Measurements from ENCODE around the gene CSNK1A1L. TPM values are rescaled to one million over a fixed set of nuclear protein-coding genes. Genes with fewer than 3 reads are reported as not detected.

The CSNK1A1L gene
- total and polyA plus RNA-seq, 2 donors (not counting 3 experiments of a cell fraction or from before 2014, with no cell fraction given): not detected

DNA sequence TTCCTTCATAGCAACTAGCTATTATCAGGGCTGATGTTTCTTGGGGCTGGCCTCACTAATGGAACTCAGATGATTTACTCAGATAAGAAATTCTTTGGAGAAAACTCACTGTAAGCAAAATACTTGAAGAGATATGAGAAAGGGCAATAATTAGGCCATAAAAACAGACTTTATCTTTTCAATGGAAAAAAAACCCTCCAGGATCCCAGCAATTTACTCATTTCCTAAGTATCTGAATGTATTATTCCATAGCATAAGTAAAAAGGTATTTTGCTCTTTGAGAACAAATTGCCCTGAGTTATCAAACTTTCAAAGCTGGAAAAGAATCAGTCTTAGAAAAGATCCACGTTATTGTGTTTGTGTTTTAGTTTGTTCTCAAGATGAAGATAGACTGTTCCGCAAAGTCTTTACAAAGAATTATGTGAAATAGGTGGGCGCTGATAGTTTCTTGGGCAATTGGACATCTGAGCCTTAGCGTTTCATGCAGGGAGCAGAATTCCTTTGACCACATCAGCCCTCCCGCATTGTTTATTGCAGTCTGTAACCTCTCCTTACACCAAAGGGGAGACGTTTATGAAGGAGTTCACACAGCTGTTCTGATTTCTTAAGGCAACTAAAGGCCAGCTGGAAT lies 29.1 kb upstream of the CSNK1A1L start:
- TSS peak; percentile 92 for BruUV-seq (replicated peaks)
- Histone ChIP-seq H3K4me2 (ENCODE audit: insufficient read depth, low read length) (peak overlapping the region; percentile 88), H3K4me3 (replicated peaks in 1 of 3; ENCODE audit: insufficient read depth in 1 of 3, low read depth in 1 of 3, low read length in 3 of 3) (peak overlapping the region in 1 of 3 experiments; percentile 5), H3K27ac (ENCODE audit: insufficient read depth, low read depth, low read length) (peak overlapping the region; percentile 92), H3K4me1 (ENCODE audit: control insufficient read depth, extremely low read depth, insufficient read depth, low read length) (peaks cover 44% of the 10 kb centered on the region), H2AFZ (ENCODE audit: low read depth, low read length) (peak overlapping the region; percentile 83), H3K9ac (replicated peaks; ENCODE audit: extremely low read depth, insufficient read depth, low read length) (peak overlapping the region; percentile 75), H3K36me3 (ENCODE audit: control insufficient read depth in 2 of 2, extremely low read depth in 1 of 2, insufficient read depth in 2 of 2, low read length in 2 of 2) (no peaks in the 10 kb centered on the region), H3K79me2 (ENCODE audit: control insufficient read depth, insufficient read depth, low read length) (no peaks in the 10 kb centered on the region), H4K20me1 (replicated peaks; ENCODE audit: control insufficient read depth, extremely low read depth, insufficient read depth, low read length) (no peaks in the 10 kb centered on the region), H3K9me3 (replicated peaks; ENCODE audit: control insufficient read depth, insufficient read depth, low read length) (no peaks in the 10 kb centered on the region), H3K9me1 (replicated peaks; ENCODE audit: control insufficient read depth, extremely low read depth, insufficient read depth, low read length) (no peaks in the 10 kb centered on the region), H3K27me3 (ENCODE audit: control insufficient read depth in 2 of 2, insufficient read depth in 2 of 2, low read length in 2 of 2) (no peaks in the 10 kb centered on the region)
- dilution Hi-C loops (cut with MboI; ENCODE audit: extremely low pct_ligation_motif_present, low sequenced_read_pairs): no loop called here
- CTCF ChIA-PET: interaction anchor here (1.7 kb wide), 1 partner anchor 23 kb away, joined by 3 read pairs; no protein-coding TSS in a partner anchor
- DNase-seq (ENCODE audit: low read depth, low spot score) (peak; percentile 89), FAIRE-seq (peak; percentile 65)
- POLR2A ChIA-PET: no interaction called here
- TF ChIP-seq MYC (IDR thresholded peaks at IDR 0.05; ENCODE audit: low read depth, low read length) (no peak), FOS (IDR thresholded peaks at IDR 0.05; ENCODE audit: borderline replicate concordance, insufficient read depth, low read length) (peak; percentile 58), JUN (IDR thresholded peaks at IDR 0.05; ENCODE audit: borderline replicate concordance, insufficient read depth, insufficient read length, low read depth) (peak; percentile 60), EZH2 (IDR thresholded peaks at IDR 0.05; ENCODE audit: borderline replicate concordance, low read depth, low read length, severe bottlenecking) (no peak), GATA2 (IDR thresholded peaks at IDR 0.05; ENCODE audit: insufficient read depth, insufficient read length, low read depth, low read length) (peak; percentile 95), POLR2AphosphoS5 (IDR thresholded peaks at IDR 0.05; ENCODE audit: insufficient read depth, low read depth, low read length) (no peak), POLR2A (IDR thresholded peaks at IDR 0.05; ENCODE audit: low read depth, low read length) (no peak)
- TF ChIP-seq, protein P1, sequence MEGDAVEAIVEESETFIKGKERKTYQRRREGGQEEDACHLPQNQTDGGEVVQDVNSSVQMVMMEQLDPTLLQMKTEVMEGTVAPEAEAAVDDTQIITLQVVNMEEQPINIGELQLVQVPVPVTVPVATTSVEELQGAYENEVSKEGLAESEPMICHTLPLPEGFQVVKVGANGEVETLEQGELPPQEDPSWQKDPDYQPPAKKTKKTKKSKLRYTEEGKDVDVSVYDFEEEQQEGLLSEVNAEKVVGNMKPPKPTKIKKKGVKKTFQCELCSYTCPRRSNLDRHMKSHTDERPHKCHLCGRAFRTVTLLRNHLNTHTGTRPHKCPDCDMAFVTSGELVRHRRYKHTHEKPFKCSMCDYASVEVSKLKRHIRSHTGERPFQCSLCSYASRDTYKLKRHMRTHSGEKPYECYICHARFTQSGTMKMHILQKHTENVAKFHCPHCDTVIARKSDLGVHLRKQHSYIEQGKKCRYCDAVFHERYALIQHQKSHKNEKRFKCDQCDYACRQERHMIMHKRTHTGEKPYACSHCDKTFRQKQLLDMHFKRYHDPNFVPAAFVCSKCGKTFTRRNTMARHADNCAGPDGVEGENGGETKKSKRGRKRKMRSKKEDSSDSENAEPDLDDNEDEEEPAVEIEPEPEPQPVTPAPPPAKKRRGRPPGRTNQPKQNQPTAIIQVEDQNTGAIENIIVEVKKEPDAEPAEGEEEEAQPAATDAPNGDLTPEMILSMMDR (IDR thresholded peaks at IDR 0.05; ENCODE audit: extremely low read depth in 1 of 2, insufficient read depth in 1 of 2, low read depth in 1 of 2, low read length in 2 of 2): no peak
- TF ChIP-seq, protein P2, sequence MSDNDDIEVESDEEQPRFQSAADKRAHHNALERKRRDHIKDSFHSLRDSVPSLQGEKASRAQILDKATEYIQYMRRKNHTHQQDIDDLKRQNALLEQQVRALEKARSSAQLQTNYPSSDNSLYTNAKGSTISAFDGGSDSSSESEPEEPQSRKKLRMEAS (IDR thresholded peaks at IDR 0.05; ENCODE audit: insufficient read depth, insufficient read length): no peak
- intact Hi-C loops (cut with micrococcal nuclease): loop anchor here (1.0 to 2.0 kb wide), 2 partner anchors 76 to 483 kb away; partner anchors contain the start of gene SUPT20H

All from endothelial cell of umbilical vein (primary cell).